Measurements from ENCODE around the gene RBM27.
"Not testable (repeated sequence)": the region's sequence is repeated elsewhere in the genome, so short reads cannot be mapped to it uniquely, and the experiment has no call there.

RBM27 gene, protein sequence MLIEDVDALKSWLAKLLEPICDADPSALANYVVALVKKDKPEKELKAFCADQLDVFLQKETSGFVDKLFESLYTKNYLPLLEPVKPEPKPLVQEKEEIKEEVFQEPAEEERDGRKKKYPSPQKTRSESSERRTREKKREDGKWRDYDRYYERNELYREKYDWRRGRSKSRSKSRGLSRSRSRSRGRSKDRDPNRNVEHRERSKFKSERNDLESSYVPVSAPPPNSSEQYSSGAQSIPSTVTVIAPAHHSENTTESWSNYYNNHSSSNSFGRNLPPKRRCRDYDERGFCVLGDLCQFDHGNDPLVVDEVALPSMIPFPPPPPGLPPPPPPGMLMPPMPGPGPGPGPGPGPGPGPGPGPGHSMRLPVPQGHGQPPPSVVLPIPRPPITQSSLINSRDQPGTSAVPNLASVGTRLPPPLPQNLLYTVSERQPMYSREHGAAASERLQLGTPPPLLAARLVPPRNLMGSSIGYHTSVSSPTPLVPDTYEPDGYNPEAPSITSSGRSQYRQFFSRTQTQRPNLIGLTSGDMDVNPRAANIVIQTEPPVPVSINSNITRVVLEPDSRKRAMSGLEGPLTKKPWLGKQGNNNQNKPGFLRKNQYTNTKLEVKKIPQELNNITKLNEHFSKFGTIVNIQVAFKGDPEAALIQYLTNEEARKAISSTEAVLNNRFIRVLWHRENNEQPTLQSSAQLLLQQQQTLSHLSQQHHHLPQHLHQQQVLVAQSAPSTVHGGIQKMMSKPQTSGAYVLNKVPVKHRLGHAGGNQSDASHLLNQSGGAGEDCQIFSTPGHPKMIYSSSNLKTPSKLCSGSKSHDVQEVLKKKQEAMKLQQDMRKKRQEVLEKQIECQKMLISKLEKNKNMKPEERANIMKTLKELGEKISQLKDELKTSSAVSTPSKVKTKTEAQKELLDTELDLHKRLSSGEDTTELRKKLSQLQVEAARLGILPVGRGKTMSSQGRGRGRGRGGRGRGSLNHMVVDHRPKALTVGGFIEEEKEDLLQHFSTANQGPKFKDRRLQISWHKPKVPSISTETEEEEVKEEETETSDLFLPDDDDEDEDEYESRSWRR

DNA sequence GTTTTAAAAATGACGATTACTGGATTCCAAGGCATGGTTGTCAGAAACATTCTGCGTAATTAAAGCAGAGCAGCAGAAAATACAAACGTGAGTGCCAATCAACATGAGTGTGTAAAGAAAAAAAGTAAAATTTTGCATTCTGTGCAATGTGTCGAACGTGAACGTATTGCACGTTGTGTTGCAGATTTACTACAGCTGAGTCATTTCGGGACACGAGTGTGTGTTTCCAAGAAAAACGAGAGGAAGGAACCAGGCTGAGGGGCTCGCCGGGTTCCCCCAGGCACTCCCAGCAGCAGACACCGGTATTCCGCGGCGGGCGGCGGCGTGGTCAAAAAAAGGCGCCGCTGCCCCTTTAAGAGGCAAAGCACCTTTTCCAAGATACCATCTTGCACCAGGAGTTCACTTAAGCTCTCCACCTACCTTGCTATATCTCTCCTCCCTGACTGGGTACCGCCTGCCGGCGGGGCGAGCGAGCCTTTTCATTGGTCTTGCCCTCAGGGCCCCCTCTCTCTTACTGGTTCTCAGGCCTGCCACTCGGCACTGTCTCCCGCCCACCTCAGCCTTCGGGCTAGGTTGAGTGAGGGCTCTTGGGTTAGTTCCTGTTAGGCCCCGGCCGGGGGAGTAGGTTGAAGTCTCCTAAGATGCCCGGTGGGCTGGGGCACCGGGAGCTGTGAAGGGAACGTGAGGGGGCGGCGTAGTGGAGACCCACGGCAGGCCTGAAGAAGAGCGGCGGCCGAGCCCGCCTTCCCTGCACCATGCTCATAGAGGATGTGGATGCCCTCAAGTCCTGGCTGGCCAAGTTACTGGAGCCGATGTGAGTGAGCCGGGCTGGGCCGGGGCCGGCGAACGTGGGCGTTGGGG lies at the start of gene RBM27:
RBM27 (plus strand) TSS at position 595 of the 861 bp plus-strand sequence; CDS start at position 756, 161 bp downstream.
- Histone ChIP-seq H3K27ac (ENCODE audit: low read length) (peak within 1 kb of the TSS; percentile 74), H3K36me3 (ENCODE audit: control insufficient read depth in 2 of 2, insufficient read depth in 2 of 2, low read length in 2 of 2) (no peaks in the 10 kb centered on the region), H3K27me3 (ENCODE audit: control insufficient read depth in 1 of 2, insufficient read depth in 2 of 2, low read length in 2 of 2) (no peaks in the 10 kb centered on the region), H3K9me3 (ENCODE audit: control insufficient read depth in 2 of 2, low read length in 2 of 2) (no peaks in the 10 kb centered on the region), H3K9ac (ENCODE audit: low read length in 2 of 2) (peak within 1 kb of the TSS; percentile 88 to 90), H3K4me1 (ENCODE audit: control insufficient read depth, insufficient read depth, low read length) (peaks cover 10% of the 10 kb centered on the region), H3K4me3 (ENCODE audit: low read length in 2 of 2) (peak within 1 kb of the TSS; percentile 92 to 94)

DNA sequence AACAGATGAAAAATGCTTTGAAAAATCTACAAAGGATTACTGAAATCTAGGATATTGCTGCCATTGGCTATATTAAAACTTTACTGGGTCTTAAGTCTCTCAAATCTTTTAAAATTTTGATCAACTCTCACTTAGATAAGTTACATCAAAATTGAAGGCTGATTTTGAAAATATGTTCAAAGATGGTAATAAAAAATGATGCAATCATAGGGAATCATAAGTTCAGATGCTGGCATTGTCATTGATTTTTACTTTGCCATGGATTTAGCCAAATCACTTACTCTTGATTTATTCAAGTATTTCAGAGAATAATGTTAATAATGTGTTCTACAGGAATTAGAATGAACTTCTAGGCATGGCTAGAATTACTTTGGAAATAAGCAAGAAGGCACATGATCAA lies 45.1 kb upstream of the RBM27 start:
- Histone ChIP-seq H3K27ac (ENCODE audit: low read length) (no peak overlapping the region), H3K27me3 (ENCODE audit: control insufficient read depth in 1 of 2, insufficient read depth in 2 of 2, low read length in 2 of 2) (no peaks in the 10 kb centered on the region), H3K9me3 (ENCODE audit: control insufficient read depth in 2 of 2, low read length in 2 of 2) (no peaks in the 10 kb centered on the region), H3K4me3 (ENCODE audit: low read length in 2 of 2) (no peak overlapping the region), H3K9ac (ENCODE audit: low read length in 2 of 2) (no peak overlapping the region), H3K4me1 (ENCODE audit: control insufficient read depth, insufficient read depth, low read length) (no peaks in the 10 kb centered on the region), H3K36me3 (ENCODE audit: control insufficient read depth in 2 of 2, insufficient read depth in 2 of 2, low read length in 2 of 2) (peaks cover 27 to 50% of the 10 kb centered on the region in 2 donors)

DNA sequence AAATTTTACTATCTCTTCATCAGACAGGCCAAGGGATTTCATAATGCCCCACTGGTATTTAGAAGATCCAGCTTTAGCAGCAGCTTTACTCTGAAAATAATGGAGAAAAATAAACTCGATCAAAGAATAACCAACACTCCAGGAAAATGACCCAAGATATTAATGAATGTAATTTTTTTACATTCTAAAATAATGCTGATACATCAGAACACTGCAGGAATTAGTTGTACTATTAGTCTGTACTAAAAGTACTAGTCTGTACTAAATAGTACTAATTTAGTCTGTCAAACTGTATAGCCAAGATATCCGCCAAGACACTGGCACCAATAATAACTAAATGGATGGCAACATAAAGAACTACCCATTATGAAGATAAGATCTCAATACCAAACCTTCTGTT lies 39.0 kb upstream of the RBM27 start:
- Histone ChIP-seq H3K27ac (ENCODE audit: low read length) (no peak overlapping the region), H3K9me3 (ENCODE audit: control insufficient read depth in 2 of 2, low read length in 2 of 2) (no peaks in the 10 kb centered on the region), H3K36me3 (ENCODE audit: control insufficient read depth in 2 of 2, insufficient read depth in 2 of 2, low read length in 2 of 2) (peaks cover 21 to 27% of the 10 kb centered on the region in 2 donors), H3K4me1 (ENCODE audit: control insufficient read depth, insufficient read depth, low read length) (no peaks in the 10 kb centered on the region), H3K4me3 (ENCODE audit: low read length in 2 of 2) (no peak overlapping the region), H3K27me3 (ENCODE audit: control insufficient read depth in 1 of 2, insufficient read depth in 2 of 2, low read length in 2 of 2) (no peaks in the 10 kb centered on the region), H3K9ac (ENCODE audit: low read length in 2 of 2) (no peak overlapping the region)

DNA sequence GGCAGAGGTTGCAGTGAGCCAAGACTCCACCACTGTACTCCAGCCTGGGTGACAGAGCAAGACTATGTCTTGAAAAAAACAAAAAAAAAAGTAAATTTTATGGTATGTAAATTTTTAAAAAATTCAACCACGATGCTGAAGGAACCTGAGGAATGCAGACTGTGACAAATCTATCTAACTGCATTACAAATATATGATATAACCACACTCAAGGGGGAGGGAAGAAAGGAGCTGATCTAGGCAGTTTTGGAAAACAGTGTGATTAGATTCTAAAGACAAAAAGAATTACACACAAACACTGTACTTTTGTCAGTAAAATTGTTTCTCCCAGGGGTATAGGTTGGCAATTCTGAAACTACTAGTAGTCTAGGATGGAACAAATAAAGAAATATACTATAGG lies 37.9 kb upstream of the RBM27 start:
- Histone ChIP-seq H3K27ac (ENCODE audit: low read length) (no peak overlapping the region), H3K9me3 (ENCODE audit: control insufficient read depth in 2 of 2, low read length in 2 of 2) (no peaks in the 10 kb centered on the region), H3K27me3 (ENCODE audit: control insufficient read depth in 1 of 2, insufficient read depth in 2 of 2, low read length in 2 of 2) (no peaks in the 10 kb centered on the region), H3K4me1 (ENCODE audit: control insufficient read depth, insufficient read depth, low read length) (no peaks in the 10 kb centered on the region), H3K4me3 (ENCODE audit: low read length in 2 of 2) (no peak overlapping the region), H3K9ac (ENCODE audit: low read length in 2 of 2) (no peak overlapping the region), H3K36me3 (ENCODE audit: control insufficient read depth in 2 of 2, insufficient read depth in 2 of 2, low read length in 2 of 2) (peaks cover 25% of the 10 kb centered on the region in 2 donors)

DNA sequence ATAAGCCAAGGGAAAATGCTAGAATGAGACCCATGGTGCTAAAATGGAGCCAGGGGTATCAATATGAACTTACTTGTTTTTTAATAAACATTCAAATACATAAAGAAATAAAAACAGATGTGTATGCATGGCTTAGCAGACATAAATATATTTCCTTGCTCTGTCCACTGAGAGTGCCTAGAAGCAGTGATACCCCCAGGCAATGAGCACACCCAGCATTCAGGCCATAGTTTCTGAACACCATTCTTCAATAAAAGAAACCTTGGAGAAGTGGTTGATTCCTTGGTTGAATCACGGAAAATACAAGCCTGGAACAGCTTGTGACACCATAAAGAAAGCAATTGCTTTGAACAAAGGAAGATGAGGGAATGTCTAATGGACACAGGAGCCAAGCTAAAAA lies 37.5 kb upstream of the RBM27 start:
- no peak overlapping the region for H3K9ac ChIP-seq (ENCODE audit: low read length in 2 of 2)
- no peaks in the 10 kb centered on the region for H3K27me3 ChIP-seq (ENCODE audit: control insufficient read depth in 1 of 2, insufficient read depth in 2 of 2, low read length in 2 of 2)
- no peaks in the 10 kb centered on the region for H3K4me1 ChIP-seq (ENCODE audit: control insufficient read depth, insufficient read depth, low read length)
- H3K4me3 ChIP-seq (ENCODE audit: low read length in 2 of 2) = no peak overlapping the region
- H3K9me3 ChIP-seq (ENCODE audit: control insufficient read depth in 2 of 2, low read length in 2 of 2) = no peaks in the 10 kb centered on the region
- no peak overlapping the region for H3K27ac ChIP-seq (ENCODE audit: low read length)
- peaks cover 26 to 30% of the 10 kb centered on the region in 2 donors for H3K36me3 ChIP-seq (ENCODE audit: control insufficient read depth in 2 of 2, insufficient read depth in 2 of 2, low read length in 2 of 2)

DNA sequence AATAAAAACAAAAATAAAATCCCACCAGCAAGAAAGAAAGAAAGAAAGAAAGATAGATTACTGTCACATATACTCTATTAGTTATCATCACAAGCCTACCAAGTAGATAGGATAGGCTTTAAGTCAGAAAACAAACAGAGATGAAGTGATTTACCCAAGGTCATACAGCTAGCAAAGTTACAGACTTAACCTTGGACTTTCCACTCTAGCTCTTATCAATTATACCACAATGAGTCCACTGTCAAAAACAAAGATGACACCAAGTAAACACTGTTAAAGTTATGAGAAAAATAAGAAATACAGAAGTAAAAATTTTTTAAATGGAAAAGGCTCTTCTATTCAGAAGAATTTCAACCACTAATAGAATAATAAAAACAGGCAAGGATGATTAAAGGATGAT lies 34.3 kb upstream of the RBM27 start:
- H3K27me3 ChIP-seq (ENCODE audit: control insufficient read depth in 1 of 2, insufficient read depth in 2 of 2, low read length in 2 of 2) = no peaks in the 10 kb centered on the region
- H3K9ac ChIP-seq (ENCODE audit: low read length in 2 of 2) = no peak overlapping the region
- H3K4me1 ChIP-seq (ENCODE audit: control insufficient read depth, insufficient read depth, low read length) = no peaks in the 10 kb centered on the region
- no peak overlapping the region for H3K27ac ChIP-seq (ENCODE audit: low read length)
- peaks cover 10 to 17% of the 10 kb centered on the region in 2 donors for H3K36me3 ChIP-seq (ENCODE audit: control insufficient read depth in 2 of 2, insufficient read depth in 2 of 2, low read length in 2 of 2)
- no peak overlapping the region for H3K4me3 ChIP-seq (ENCODE audit: low read length in 2 of 2)
- H3K9me3 ChIP-seq (ENCODE audit: control insufficient read depth in 2 of 2, low read length in 2 of 2) = no peaks in the 10 kb centered on the region

DNA sequence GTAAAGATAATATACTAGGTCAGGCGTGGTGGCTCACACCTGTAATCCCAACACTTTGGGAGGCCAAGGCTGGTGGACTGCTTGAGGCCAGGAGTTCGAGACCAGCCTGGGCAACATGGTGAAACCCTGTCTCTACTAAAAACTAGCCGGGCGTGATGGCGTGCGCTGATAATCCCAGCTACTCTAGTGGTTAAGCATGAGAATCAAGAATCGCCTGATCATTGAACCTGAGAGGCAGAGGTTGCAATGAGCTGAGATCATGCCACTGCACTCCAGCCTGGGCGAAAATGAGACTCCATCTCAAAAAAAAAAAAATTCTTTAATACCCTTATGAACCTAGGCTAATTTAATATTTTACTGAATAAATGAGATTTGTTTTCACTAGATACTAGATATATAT lies 30.4 kb upstream of the RBM27 start:
- H3K36me3 ChIP-seq (ENCODE audit: control insufficient read depth in 2 of 2, insufficient read depth in 2 of 2, low read length in 2 of 2) = peaks cover 10 to 21% of the 10 kb centered on the region in 2 donors

DNA sequence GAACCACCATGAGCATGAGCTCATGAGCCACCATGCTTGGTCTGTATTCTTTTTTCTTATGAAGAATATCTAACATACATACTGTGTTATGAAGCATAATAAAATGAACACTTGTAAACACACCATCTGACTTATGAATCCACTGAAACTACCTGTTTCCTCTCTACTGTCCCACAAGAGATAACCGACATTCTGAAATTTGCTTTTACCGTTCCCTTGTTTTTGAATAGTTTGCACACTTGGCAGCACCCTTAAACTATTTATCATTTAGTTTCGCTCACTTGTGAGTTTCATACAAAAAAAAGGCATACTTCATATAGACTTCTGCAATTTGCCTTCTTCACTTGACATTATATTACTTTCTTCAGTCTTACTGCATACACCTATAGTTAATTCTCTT lies 29.8 kb upstream of the RBM27 start:
- Histone ChIP-seq H3K27me3 (ENCODE audit: control insufficient read depth in 1 of 2, insufficient read depth in 2 of 2, low read length in 2 of 2) (no peaks in the 10 kb centered on the region), H3K9me3 (ENCODE audit: control insufficient read depth in 2 of 2, low read length in 2 of 2) (no peaks in the 10 kb centered on the region), H3K4me3 (ENCODE audit: low read length in 2 of 2) (no peak overlapping the region), H3K27ac (ENCODE audit: low read length) (no peak overlapping the region), H3K36me3 (ENCODE audit: control insufficient read depth in 2 of 2, insufficient read depth in 2 of 2, low read length in 2 of 2) (peaks cover 10 to 18% of the 10 kb centered on the region in 2 donors), H3K4me1 (ENCODE audit: control insufficient read depth, insufficient read depth, low read length) (no peaks in the 10 kb centered on the region), H3K9ac (ENCODE audit: low read length in 2 of 2) (no peak overlapping the region)

More for the DNA sequence above, 30.4 kb upstream of the RBM27 start:
- H3K9me3 ChIP-seq (ENCODE audit: control insufficient read depth in 2 of 2, low read length in 2 of 2); H3K4me3 ChIP-seq (ENCODE audit: low read length in 2 of 2); H3K9ac ChIP-seq (ENCODE audit: low read length in 2 of 2); H3K27me3 ChIP-seq (ENCODE audit: control insufficient read depth in 1 of 2, insufficient read depth in 2 of 2, low read length in 2 of 2); H3K4me1 ChIP-seq (ENCODE audit: control insufficient read depth, insufficient read depth, low read length); H3K27ac ChIP-seq (ENCODE audit: low read length): not testable (repeated sequence)

DNA sequence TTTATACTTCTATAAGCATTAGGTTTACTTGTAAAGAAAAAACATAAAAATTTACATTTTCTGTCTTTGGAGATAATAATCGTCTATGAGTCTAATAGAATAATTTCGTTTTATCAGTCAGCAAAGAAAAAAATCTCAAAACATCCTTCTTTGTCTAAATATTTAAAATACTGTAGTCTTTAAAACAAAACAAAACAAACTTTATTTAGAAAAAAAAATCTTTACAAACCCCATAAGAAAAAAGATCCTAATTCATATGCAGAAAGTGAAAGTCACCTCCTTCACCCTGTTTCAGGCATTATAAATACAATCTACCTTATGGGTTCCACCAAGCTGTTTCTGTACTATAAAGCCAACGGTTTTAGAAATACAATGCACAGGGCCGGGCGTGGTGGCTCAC lies 26.6 kb upstream of the RBM27 start:
- Histone ChIP-seq H3K9ac (ENCODE audit: low read length in 2 of 2) (no peak overlapping the region), H3K27me3 (ENCODE audit: control insufficient read depth in 1 of 2, insufficient read depth in 2 of 2, low read length in 2 of 2) (no peaks in the 10 kb centered on the region), H3K4me1 (ENCODE audit: control insufficient read depth, insufficient read depth, low read length) (peaks cover 5% of the 10 kb centered on the region), H3K36me3 (ENCODE audit: control insufficient read depth in 2 of 2, insufficient read depth in 2 of 2, low read length in 2 of 2) (peaks cover 0 to 8% of the 10 kb centered on the region in 2 donors), H3K9me3 (ENCODE audit: control insufficient read depth in 2 of 2, low read length in 2 of 2) (no peaks in the 10 kb centered on the region), H3K4me3 (ENCODE audit: low read length in 2 of 2) (no peak overlapping the region), H3K27ac (ENCODE audit: low read length) (no peak overlapping the region)

DNA sequence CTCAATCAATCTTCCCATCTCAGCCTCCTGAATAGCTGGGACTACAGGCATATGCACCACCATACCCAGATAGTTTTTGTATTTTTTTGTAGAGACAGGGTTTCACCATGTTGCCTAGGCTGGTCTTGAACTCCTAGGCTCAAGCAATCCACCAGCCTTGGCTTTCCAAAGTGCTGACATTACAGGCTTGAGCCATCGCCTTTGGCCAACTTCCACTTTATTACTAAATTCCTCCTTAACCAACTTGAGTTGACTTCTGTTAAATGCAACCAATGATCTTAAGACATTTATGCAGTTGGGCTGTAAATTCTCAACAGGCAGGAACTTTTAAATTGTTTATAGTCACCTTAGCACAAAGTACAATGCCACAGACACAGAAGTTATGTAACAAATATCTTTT lies 23.7 kb upstream of the RBM27 start:
- Histone ChIP-seq H3K27me3 (ENCODE audit: control insufficient read depth in 1 of 2, insufficient read depth in 2 of 2, low read length in 2 of 2) (no peaks in the 10 kb centered on the region), H3K9me3 (ENCODE audit: control insufficient read depth in 2 of 2, low read length in 2 of 2) (no peaks in the 10 kb centered on the region), H3K4me3 (ENCODE audit: low read length in 2 of 2) (no peak overlapping the region), H3K36me3 (ENCODE audit: control insufficient read depth in 2 of 2, insufficient read depth in 2 of 2, low read length in 2 of 2) (peaks cover 0 to 7% of the 10 kb centered on the region in 2 donors), H3K27ac (ENCODE audit: low read length) (no peak overlapping the region), H3K9ac (ENCODE audit: low read length in 2 of 2) (no peak overlapping the region), H3K4me1 (ENCODE audit: control insufficient read depth, insufficient read depth, low read length) (peaks cover 5% of the 10 kb centered on the region)

All from stomach smooth muscle (tissue), 2 donors.